IMR-90 (cell line): Measurements from ENCODE around the gene BDKRB1.
A peak's percentile ranks its signal among the peaks of the same experiment; 100 is the strongest.

Experiments
- BHLHE40 ChIP-seq: fragments of 150-350 bp; IDR thresholded peaks from 2 replicates; pipeline ENCODE4 v1.6.1; 2016; ENCODE audit warnings: mild to moderate bottlenecking, low read depth, low read length
- CTCF ChIP-seq: conservative IDR thresholded peaks from 2 replicates; pipeline ENCODE4 v1.5.1; 2012; ENCODE audit warnings: mild to moderate bottlenecking, low read depth, low read length, improper control_type of control experiment
- FOS ChIP-seq: fragments of 150-350 bp; IDR thresholded peaks from 2 replicates; pipeline ENCODE4 v1.6.1; 2016; ENCODE audit warnings: low read depth, low read length
- MXI1 ChIP-seq: IDR thresholded peaks from 2 replicates; pipeline ENCODE4 v1.6.1; 2012; ENCODE audit warnings: low read depth, mild to moderate bottlenecking, low read length, moderate library complexity, borderline replicate concordance
- NFE2L2 ChIP-seq: fragments of 150-350 bp; IDR thresholded peaks from 2 replicates; pipeline ENCODE4 v1.6.1; 2016; ENCODE audit warnings: low read depth, mild to moderate bottlenecking, low read length
- POLR2A ChIP-seq: IDR thresholded peaks from 2 replicates; pipeline ENCODE4 v1.6.1; 2012; ENCODE audit warnings: mild to moderate bottlenecking, low read depth, low read length
- RFX5 ChIP-seq: IDR thresholded peaks from 2 replicates; pipeline ENCODE4 v1.8.0; 2012; ENCODE audit warnings: low read depth, mild to moderate bottlenecking, low read length, moderate library complexity
- SMC3 ChIP-seq: fragments of 150-350 bp; IDR thresholded peaks from 2 replicates; pipeline ENCODE4 v1.6.1; 2016; ENCODE audit warnings: low read depth, mild to moderate bottlenecking, antibody characterized with exemption, low read length, moderate library complexity
- USF2 ChIP-seq: fragments of 150-350 bp; IDR thresholded peaks from 2 replicates; pipeline ENCODE4 v1.6.1; 2017; ENCODE audit warnings: mild to moderate bottlenecking, antibody characterized with exemption, low read length, low read depth

GRCh38 chr14:96274543-96274942, 18.5 kb downstream of the BDKRB1 start:
- TF ChIP-seq CTCF (no peak), POLR2A (no peak), NFE2L2 (peak; percentile 43; the same call in 1 of the 2 replicates), SMC3 (no peak), MXI1 (no peak), FOS (peak; percentile 38; the same call in 1 of the 2 replicates), BHLHE40 (0 out of 2 replicates have a peak, but pooled peaks have one; percentile 23), RFX5 (no peak), USF2 (no peak)
